Transverse colon (tissue), 4 donors: ENCODE data around the gene TRAF7. TPM values are rescaled to one million over a fixed set of nuclear protein-coding genes. Genes with fewer than 3 reads are reported as not detected.

Experiments
- DNase-seq: peaks from one replicate; pipeline ENCODE4 v3.0.0-alpha.2; 2019
- H3K27ac ChIP-seq, 4 donors: fragments of 200-600 bp; sonication (generic); 2 replicates each; pipeline ENCODE4 v1.5.1; 2016 to 2018; ENCODE audit warnings: inconsistent platforms in 4 of 4
- H3K27me3 ChIP-seq: fragments of 200-600 bp; sonication (generic); 2 replicates; pipeline ENCODE4 v1.5.1; 2017; ENCODE audit warnings: inconsistent platforms
- H3K36me3 ChIP-seq, 4 donors: fragments of 200-600 bp; sonication (generic); 2 replicates each; pipeline ENCODE4 v1.5.1; 2017 to 2019; ENCODE audit warnings: inconsistent platforms in 4 of 4
- H3K4me1 ChIP-seq, 4 donors: fragments of 200-600 bp; sonication (generic); 2 replicates each; pipeline ENCODE4 v1.5.1; 2017 to 2020; ENCODE audit warnings: inconsistent platforms in 4 of 4
- H3K4me3 ChIP-seq, 4 donors: fragments of 200-600 bp; sonication (generic); 1 replicate in 1 of 4; 2 replicates in 3 of 4; pipeline versions ENCODE4 v1.5.1 to v1.6.1; 2017 to 2019; ENCODE audit warnings: inconsistent platforms in 4 of 4
- H3K9me3 ChIP-seq, 2 donors: fragments of 200-600 bp; sonication (generic); 2 replicates each; pipeline ENCODE4 v1.5.1; 2017 to 2019; ENCODE audit warnings: inconsistent platforms in 2 of 2
- CTCF ChIP-seq, 5 experiments: fragments of 200-600 bp in 3 of 5; fragments of 450-650 bp in 2 of 5; sonication (generic) in 3 of 5; IDR thresholded peaks; 1 replicate in 2 of 5; 2 replicates in 3 of 5; pipeline ENCODE4 v1.5.1; 2016 to 2017; ENCODE audit warnings: antibody characterized with exemption in 5 of 5, inconsistent platforms in 3 of 5, mild to moderate bottlenecking in 2 of 5, moderate library complexity in 1 of 5
- EP300 ChIP-seq: sonication (generic); formaldehyde crosslinking; IDR thresholded peaks from one replicate; pipeline ENCODE4 v1.6.1; 2017; ENCODE audit warnings: antibody characterized with exemption, low read depth
- POLR2A ChIP-seq: fragments of 450-650 bp; IDR thresholded peaks from one replicate; pipeline ENCODE4 v1.6.1; 2016; ENCODE audit warnings: antibody characterized with exemption, mild to moderate bottlenecking, moderate library complexity
- POLR2AphosphoS5 ChIP-seq, 3 donors: sonication (generic); formaldehyde crosslinking; IDR thresholded peaks; one replicate each; pipeline ENCODE4 v1.6.1; 2016; ENCODE audit warnings: antibody characterized with exemption in 3 of 3
- WGBS, 2 donors: methylation state at CpG; one replicate each; pipeline ENCODE4 v1.1.5; 2018; ENCODE audit warnings: low coverage in 1 of 2; 5-methylcytosine and 5-hydroxymethylcytosine counted together
- in situ Hi-C, 4 donors: fragments of 200-750 bp; cut with MboI; loops; one replicate each; pipeline versions ENCODE4 v1.15.0 to v1.15.1; 2017; ENCODE audit warnings: low sequenced_read_pairs in 3 of 4, low pct_ligation_motif_present in 1 of 4, low pct_unique_long_range_greater_than_20kb in 1 of 4
- intact Hi-C: fragments of 100-400 bp; cut with DNase I; formaldehyde crosslinking; loops from one replicate; pipeline ENCODE4 v1.15.1; 2023; ENCODE audit warnings: low total_unique reads
- total RNA-seq, 4 donors: library from RNA; depleted of rRNA; stranded (reverse); fragments of >200 nt; gene quantifications; one replicate each; pipeline ENCODE4 v1.1.0, GENCODE V29; 2016

Gene TRAF7
- total RNA-seq, 4 donors from 2014 or later, result 43.4 to 80.4 (median 63.0) TPM

- 58% methylated on average over 14 of the region's 20 CpGs; no CpG with 5 or more reads in 1 of the 2 donors for WGBS, 2 donors
- in situ Hi-C loops, result loop anchor here in 1 of 4 donors (25.0 kb wide), 1 partner anchor 326 kb away; the partner anchor contains the start of gene TBC1D24
- H3K9me3 ChIP-seq, result no peaks in the 10 kb centered on the region
- peak overlapping the region; percentile 42 to 92 (median 90) for H3K27ac ChIP-seq
- no peak for TF ChIP-seq EP300
- no peak for TF ChIP-seq CTCF (IDR thresholded peaks at IDR 0.05)
- no peak for TF ChIP-seq POLR2A
- TF ChIP-seq POLR2AphosphoS5 (IDR thresholded peaks at IDR 0.05), result peak in 1 of 3 donors; percentile 10
- intact Hi-C loops, result no loop called here
- H3K27me3 ChIP-seq, result no peaks in the 10 kb centered on the region
- H3K4me3 ChIP-seq, result no peak overlapping the region
- H3K36me3 ChIP-seq, result no peaks in the 10 kb centered on the region
- peak; percentile 58 for DNase-seq
- H3K4me1 ChIP-seq, result peaks cover 45 to 78% (median 74%) of the 10 kb centered on the region in 4 donors
These were observed 5.5 kb downstream of the TRAF7 start for GRCh38 chr16:2160915-2161551.

- Histone ChIP-seq H3K36me3 (no peaks in the 10 kb centered on the region), H3K4me1 (peaks cover 39 to 70% (median 66%) of the 10 kb centered on the region in 4 donors), H3K4me3 (no peak overlapping the region), H3K9me3 (no peaks in the 10 kb centered on the region), H3K27me3 (no peaks in the 10 kb centered on the region), H3K27ac (peak overlapping the region; percentile 42 to 92 (median 90))
- WGBS, 2 donors, result 91% methylated on average over 10 of the region's 10 CpGs; no CpG with 5 or more reads in 1 of the 2 donors
- no peak for DNase-seq
- in situ Hi-C loops, result loop anchor here in 1 of 4 donors (25.0 kb wide), 1 partner anchor 325 kb away; the partner anchor contains the start of gene TBC1D24
- TF ChIP-seq POLR2A (no peak), POLR2AphosphoS5 (IDR thresholded peaks at IDR 0.05) (no peak), CTCF (IDR thresholded peaks at IDR 0.05) (no peak), EP300 (no peak)
- intact Hi-C loops, result no loop called here
These were observed 6.3 kb downstream of the TRAF7 start for GRCh38 chr16:2161911-2162310.

- 61% methylated on average over 6 of the region's 13 CpGs; no CpG with 5 or more reads in 1 of the 2 donors for WGBS, 2 donors
- H3K4me1 ChIP-seq, result peaks cover 31 to 63% (median 58%) of the 10 kb centered on the region in 4 donors
- intact Hi-C loops, result no loop called here
- no peak for DNase-seq
- H3K36me3 ChIP-seq, result no peaks in the 10 kb centered on the region
- H3K27ac ChIP-seq, result peak overlapping the region; percentile 53 to 89 (median 74)
- H3K27me3 ChIP-seq, result no peaks in the 10 kb centered on the region
- H3K9me3 ChIP-seq, result no peaks in the 10 kb centered on the region
- TF ChIP-seq CTCF (IDR thresholded peaks at IDR 0.05) (no peak), POLR2AphosphoS5 (IDR thresholded peaks at IDR 0.05) (no peak), EP300 (no peak), POLR2A (no peak)
- H3K4me3 ChIP-seq, result no peak overlapping the region
- in situ Hi-C loops, result loop anchor here in 1 of 4 donors (25.0 kb wide), 1 partner anchor 325 kb away; the partner anchor contains the start of gene TBC1D24
These were observed 7.1 kb downstream of the TRAF7 start for GRCh38 chr16:2162676-2163118.

GRCh38 chr16:2163211-2163881, 7.8 kb downstream of the TRAF7 start:
- Histone ChIP-seq H3K36me3 (no peaks in the 10 kb centered on the region), H3K27ac (peak overlapping the region; percentile 53 to 89 (median 74)), H3K9me3 (no peaks in the 10 kb centered on the region), H3K4me1 (peaks cover 25 to 56% (median 52%) of the 10 kb centered on the region in 4 donors), H3K4me3 (no peak overlapping the region), H3K27me3 (no peaks in the 10 kb centered on the region)
- intact Hi-C loops (no loop called here), in situ Hi-C loops (loop anchor here in 1 of 4 donors (25.0 kb wide), 1 partner anchor 324 kb away; the partner anchor contains the start of gene TBC1D24)
- 68% methylated on average over 26 of the region's 26 CpGs; no CpG with 5 or more reads in 1 of the 2 donors for WGBS, 2 donors
- TF ChIP-seq CTCF (IDR thresholded peaks at IDR 0.05), result no peak
- peak in 2 of 3 donors; percentile 33 to 68 for TF ChIP-seq POLR2AphosphoS5 (IDR thresholded peaks at IDR 0.05)
- TF ChIP-seq POLR2A, result peak; percentile 13
- TF ChIP-seq EP300, result no peak
- DNase-seq, result peak; percentile 84
